Activated CD4-positive, alpha-beta T cell treated with anti-CD3 and anti-CD28 coated beads, Interleukin-2, amount 50 U/mL, for 16 hours (primary cell): ENCODE data around the gene COQ7.

Source experiments
- DNase-seq: peaks from one replicate; pipeline ENCODE4 v3.0.0-alpha.2; 2020

The COQ7 gene

GRCh38 chr16:19067349-19068236, at the start of gene COQ7:
Gene COQ7, plus strand, starts transcription at chr16:19067614. Its CDS starts 51 bp downstream, at chr16:19067665.
- DNase-seq, result peak; percentile 100

DNA sequence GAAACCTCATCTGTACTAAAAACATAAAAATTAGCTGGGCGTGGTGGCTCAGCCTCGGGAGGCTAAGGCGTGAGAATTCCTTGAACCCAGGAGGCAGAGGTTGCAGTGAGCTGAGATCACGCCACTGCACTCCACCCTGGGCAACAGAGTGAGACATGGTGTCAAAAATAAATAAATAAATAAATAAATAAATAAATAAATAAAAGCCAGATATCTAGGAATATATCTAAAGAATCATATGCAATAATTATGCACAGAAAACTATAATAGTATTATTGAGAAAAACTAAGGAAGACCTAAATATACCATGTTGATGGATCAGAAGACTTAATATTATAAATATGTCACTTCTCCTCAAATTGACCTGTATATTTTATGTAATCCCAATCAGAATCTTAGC, 46.7 kb upstream of the COQ7 start:
- DNase-seq, result no peak

DNA sequence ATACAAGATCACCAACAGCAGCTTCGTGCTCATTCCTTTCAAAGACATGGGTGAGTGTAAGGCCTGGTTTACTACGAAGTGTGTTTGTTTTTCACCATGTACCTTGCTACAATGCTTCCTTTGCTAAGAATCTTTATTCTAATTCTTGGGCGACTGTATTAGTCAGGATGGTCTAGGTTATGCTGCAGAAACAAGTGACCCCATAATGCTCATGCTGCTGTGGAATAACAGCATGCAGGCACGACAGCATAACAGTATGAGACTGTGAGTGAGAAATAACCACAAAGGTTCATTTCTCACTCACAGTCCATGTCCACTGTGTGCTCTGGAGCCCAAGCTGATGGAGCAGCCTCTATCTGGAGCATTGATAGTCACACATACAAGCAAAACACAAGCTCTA, 45.7 kb upstream of the COQ7 start:
- DNase-seq, result no peak

- DNase-seq, result no peak
Measured at GRCh38 chr16:19027416-19027815, 40.0 kb upstream of the COQ7 start.

DNA sequence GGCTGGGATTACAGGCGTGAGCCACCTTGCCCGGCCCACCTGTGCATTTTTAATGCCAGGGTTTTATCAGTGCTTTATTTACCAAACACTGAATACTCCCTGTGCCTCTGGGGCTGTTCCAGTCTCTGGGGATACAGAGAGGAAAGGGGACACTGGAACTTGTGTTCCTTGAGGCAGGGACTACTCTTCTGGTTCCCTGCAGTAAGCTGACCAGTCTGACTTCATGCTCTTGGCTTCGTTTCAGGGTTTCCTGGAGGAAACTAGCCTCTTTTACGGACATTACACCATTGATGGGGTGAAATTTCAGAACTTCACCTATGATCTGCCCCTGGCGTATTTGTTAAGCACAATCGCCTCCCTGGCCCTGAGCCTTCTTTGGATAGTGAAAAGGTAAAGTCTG, 37.4 kb upstream of the COQ7 start:
- no peak for DNase-seq

GRCh38 chr16:19031738-19032137, 35.7 kb upstream of the COQ7 start:
- DNase-seq, result no peak

DNA sequence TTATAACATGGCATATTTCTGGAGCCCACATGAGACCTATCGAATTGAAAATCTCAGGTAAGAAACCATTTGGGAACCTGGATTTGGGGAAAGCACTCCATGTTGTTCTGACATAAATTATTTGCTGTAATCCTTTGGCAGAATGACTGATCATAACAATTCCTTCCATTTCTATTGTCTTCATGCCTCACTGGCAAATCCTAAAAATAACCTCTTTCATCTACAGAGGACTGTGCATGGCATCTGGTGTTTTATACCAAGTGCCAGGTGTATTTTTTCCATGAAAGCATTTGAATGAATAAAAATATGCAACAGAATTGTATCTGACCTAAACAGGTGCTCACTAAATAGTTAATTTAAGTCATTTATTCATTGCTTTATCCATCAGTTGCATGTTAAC, 33.7 kb upstream of the COQ7 start:
- no peak for DNase-seq

DNA sequence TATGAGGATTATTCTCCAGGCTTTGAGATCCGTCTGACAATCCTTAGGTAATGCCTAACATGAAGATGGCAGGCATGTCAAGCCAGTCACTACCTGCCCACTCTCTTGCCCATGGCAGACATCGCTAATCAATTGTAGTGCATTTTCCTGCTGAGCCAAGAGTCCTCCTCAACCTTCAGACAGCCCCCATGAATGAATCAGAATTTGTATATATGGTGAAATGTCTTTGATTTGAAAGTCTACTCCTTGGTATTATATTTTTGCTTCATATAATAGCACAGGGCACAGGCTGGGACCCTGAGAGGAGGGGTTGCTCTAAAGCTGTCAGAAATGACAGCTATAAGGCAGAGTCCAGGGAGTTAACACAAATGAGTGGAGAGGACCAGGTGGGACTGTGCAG, 27.0 kb upstream of the COQ7 start:
- DNase-seq, result no peak

DNA sequence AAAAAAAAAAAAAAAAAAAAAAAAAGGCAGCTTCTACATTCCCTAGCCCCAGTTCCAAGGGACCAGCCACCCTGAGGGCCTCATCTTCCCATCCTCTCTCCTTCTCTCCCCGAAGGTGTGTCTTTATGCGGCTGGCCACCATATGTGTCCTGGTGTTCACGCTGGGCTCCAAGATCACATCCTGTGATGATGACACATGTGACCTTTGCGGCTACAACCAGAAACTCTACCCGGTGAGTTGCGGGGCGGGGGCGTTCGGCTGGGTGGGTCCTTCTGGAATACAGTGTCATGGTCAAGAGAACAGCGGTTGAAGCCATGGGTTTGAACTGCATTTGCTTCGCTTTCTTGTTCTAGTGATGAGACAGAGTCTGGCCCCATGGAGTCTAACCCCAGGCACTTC, 22.6 kb upstream of the COQ7 start:
- DNase-seq, result no peak

DNA sequence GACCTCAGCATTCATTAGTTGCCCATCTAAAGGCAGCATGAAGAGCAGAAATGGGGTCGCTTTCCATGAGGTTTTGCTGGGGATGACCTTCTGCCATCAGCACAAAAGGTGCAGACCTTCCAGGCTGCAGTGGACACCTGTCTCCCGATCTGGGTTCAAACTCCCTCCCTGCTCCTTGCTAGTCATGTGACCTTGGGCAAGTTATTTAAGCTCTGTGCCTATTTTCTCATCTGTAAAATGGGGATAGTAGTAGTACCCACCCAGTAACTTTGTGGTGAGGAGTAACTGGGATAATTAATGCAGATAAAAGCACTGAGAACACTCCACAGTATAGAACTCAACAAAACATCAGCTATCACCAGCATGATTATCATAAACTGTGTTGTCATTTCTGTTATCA, 21.4 kb upstream of the COQ7 start:
- DNase-seq, result no peak

- DNase-seq, result no peak
Measured at GRCh38 chr16:19062706-19063105, 4.7 kb upstream of the COQ7 start.

DNA sequence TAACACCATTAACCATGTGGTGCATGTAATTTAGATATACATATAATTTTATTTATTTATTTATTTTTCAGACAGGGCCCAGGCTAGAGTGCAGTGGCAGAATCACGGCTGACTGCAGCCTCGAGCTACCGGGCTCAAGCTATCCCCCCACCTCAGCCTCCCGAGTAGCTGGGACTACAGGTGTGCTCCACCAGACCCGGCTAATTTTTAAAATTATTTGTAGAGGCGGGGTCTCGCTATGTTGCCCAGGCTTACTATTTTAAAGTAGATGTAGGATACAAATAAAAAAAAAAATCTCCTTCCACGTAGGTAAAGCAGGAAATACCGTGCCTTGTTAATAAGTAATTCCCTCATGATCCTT, 446 bp upstream of the COQ7 start:
- no peak for DNase-seq

DNA sequence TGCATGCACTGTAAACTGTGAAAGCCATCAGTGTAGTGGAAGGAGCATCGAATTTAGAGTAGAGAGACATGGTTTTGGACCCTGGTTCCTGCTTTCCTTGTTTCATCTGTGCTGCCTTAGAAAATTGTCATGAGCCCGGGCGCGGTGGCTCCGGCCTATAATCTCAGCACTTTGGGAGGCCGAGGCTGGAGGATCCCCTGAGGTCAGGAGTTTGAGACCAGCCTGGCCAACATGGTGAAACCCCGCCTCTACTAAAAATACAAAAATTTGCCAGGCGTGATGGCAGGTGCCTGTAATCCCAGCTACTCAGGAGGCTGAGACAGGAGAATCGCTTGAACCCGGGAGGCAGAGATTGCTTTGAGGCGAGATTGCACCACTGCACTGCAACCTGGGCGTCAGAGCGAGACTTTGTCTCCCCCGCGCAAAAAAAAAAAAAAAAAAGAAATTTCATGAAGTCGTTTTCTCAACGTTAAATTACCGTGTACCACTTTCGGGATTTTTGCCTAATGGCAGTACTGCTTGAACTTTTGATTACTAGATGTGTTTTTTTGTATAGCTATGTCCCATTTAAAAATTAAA, 912 bp downstream of the COQ7 start:
- DNase-seq, result no peak

GRCh38 chr16:19071811-19072777, 4.7 kb downstream of the COQ7 start:
- peak; percentile 62 for DNase-seq

- no peak for DNase-seq
Measured at GRCh38 chr16:19073344-19073743, 5.9 kb downstream of the COQ7 start.

- DNase-seq, result no peak
Measured at GRCh38 chr16:19073863-19074262, 6.4 kb downstream of the COQ7 start.

GRCh38 chr16:19075511-19075910, 8.1 kb downstream of the COQ7 start:
- no peak for DNase-seq

DNA sequence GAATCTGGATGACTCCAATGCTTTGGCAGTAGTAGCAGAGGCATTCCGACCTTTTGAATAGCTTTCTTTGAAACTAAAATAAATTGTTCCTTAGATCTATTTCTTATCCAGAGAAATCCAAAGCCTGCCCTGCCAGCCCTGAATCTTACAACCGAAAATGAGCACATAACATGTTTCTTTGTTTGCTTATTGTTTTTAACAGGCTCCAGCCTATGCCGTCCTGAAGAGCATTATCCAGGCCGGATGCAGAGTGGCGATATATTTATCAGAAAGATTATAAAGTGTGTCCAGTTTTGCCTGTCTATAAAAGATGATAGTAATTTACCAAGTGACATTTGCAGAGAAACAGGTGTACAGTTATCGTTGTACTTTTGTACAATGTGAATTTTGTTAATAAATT, 10.5 kb downstream of the COQ7 start:
- DNase-seq, result no peak

DNA sequence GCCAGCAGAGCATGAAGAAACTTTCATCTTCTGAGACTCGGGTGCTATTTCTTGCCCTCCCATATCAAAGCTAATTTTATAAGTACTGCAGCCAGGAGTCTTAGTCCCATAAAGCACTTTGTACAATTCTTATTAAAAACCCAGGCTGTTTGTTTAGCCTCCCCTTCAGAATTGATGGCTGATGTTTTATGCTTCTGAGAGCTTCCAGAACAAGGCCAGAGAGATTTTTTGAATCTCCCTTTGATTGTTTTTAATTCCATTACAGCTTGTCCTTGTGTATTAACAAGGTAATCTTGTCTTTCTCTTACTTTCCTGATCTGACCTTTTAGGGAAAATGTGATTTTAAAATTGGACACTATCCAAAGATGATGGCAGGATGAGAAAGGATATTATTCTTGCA, 16.3 kb downstream of the COQ7 start:
- DNase-seq, result no peak

GRCh38 chr16:19084139-19084538, 16.7 kb downstream of the COQ7 start:
- DNase-seq, result no peak

GRCh38 chr16:19084879-19085278, 17.5 kb downstream of the COQ7 start:
- no peak for DNase-seq

GRCh38 chr16:19085679-19086200, 18.3 kb downstream of the COQ7 start:
- no peak for DNase-seq
